ENCODE measurements around the gene CCDC91.

The CCDC91 gene

GRCh38 chr12:28550757-28551704 is 360.8 kb downstream of the CCDC91 start:
- DNase-seq, result no peak

DNA sequence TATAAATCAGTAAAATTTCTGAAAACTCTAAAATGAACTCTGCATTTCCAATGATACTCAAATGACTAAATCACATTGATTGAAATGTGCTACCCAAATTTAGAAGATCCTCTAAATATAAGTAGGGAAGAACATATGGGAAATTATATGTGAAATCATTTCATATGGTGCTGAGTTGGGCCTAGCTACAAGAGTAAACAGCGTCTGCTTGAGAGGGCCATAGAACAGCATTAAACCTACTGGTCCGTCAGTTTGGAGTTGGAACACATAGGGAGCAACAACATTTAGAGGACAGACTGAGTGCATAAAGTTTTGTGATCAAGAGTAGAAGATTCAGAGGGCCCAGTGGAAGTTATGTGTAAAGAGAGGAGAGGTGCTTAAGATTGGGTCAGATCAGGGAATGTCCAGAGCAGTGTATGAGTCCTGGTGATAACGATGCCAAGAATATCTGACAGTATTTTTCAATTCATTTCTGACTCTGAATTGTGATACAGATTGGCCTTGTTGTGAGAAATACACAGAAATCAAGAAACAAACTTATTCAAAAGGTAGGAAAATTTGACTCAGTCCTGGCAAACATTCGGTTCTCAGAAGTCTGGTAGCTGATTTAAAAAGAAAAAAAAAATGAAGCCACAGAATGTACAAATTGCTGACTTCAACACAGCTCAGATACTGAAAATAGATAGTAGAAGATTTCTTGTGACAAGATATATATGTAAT is 362.2 kb downstream of the CCDC91 start:
- no peak for DNase-seq

GRCh38 chr12:28555748-28556147 is 365.5 kb downstream of the CCDC91 start:
- no peak for DNase-seq

DNA sequence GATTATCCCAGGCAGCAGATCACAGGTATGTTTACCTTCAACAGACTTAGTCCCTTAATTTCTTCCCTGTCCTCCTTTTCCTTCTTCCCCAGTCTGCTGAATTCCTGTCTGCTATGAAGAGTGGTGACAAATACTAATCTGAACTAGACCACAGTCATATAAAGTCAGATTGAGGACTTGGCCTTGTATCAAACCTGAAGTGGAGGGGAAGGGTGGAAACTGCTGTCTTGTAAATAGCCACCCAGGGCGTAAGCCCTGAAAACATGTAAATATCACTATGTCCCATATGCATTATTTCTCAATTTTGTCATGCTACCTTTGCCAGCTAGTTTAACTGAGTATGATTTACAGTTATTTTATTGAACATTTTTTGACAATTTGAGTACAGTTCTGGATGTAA is 368.0 kb downstream of the CCDC91 start:
- no peak for DNase-seq

GRCh38 chr12:28563286-28563685 is 373.0 kb downstream of the CCDC91 start:
- no peak for DNase-seq

- no peak for DNase-seq
These were observed 373.7 kb downstream of the CCDC91 start for GRCh38 chr12:28563936-28564335.

GRCh38 chr12:28568118-28568517 is 377.9 kb downstream of the CCDC91 start:
- no peak for DNase-seq

DNA sequence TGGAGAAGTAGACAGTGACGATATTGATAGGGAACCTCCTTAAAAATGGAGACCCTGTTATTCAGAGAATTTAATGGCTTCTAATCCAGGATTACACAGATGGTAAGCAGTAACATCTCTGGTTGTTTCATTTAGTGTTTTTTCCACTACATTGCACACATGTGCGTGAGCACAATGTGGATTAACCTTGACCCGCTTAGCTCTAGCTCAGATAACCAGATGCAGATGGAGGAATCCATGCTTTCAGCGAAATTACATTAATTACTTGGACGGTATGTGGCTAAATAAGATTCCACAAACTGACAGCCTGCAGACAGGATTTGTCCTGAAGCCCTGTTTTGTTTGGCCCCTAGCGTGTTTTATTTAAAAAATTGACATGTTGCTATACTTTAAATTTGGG is 378.4 kb downstream of the CCDC91 start:
- no peak for DNase-seq

- DNase-seq, result no peak
These were observed 379.6 kb downstream of the CCDC91 start for GRCh38 chr12:28569698-28570411.

DNA sequence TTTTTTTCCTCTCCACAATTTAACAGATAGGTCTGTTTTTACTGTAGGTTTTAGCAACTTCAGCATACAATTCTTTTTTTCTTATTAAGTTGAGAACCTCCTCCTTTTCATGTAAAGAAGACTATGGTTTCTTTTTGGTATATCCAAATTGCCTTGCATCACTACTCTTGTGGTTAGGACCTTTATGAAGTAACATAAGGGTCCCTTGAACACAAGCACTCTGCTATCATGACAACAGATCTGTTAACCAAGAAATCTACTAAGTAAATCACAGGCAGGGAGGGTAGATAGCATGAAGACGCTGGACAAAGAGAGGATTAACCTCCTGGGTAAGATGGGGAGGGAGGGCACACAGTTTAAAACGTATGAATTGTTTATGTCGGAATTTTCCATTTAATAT is 380.6 kb downstream of the CCDC91 start:
- no peak for DNase-seq

GRCh38 chr12:28574746-28575592 is 384.7 kb downstream of the CCDC91 start:
- no peak for DNase-seq

DNA sequence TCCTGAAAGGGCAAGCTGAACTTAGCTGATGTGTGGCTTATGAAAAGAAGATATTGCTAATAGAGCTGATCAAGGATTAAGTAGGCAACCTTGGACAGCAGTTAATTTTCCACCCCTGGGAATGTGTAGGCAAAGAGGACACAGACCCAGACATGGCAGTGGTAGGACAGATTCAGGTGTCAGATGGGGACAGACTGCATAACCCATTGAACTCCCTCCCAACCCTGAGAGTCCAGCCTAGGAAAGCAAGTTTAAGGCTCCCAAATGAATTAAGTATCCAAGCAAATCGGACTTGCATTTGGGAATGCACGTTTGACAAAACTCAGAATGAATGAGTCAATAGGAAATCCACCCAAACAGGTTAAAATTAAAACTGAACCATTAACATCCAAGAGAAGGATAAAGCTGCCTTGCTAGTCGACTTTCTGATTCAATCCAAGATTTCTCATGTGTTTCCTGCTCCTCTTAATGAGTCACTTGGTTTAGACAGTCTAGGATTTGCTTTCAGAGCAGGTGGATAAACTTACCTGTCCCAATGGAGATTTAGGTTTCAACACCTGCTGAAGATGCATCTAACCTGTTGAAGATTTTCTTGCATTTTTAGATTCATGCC is 385.4 kb downstream of the CCDC91 start:
- DNase-seq, result no peak

DNA sequence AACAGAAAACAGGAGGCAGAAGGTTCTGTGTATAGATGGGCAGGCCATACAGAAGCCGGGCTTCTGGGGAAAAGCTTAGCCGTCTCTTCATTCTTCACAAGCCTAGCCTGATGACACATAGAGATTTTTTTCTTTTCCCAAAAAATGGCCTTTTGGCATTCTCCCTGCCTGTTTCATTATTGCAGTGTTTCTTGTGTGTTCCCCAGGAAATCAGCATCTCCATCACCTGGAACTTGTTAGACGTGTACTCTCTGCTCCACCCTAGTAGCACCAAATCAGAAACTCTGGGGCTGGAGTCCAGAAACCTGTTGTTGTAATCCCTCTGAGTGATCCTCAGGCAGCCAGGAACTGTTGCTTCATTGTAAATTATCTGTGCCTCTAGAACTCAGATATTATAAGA is 388.1 kb downstream of the CCDC91 start:
- no peak for DNase-seq

DNA sequence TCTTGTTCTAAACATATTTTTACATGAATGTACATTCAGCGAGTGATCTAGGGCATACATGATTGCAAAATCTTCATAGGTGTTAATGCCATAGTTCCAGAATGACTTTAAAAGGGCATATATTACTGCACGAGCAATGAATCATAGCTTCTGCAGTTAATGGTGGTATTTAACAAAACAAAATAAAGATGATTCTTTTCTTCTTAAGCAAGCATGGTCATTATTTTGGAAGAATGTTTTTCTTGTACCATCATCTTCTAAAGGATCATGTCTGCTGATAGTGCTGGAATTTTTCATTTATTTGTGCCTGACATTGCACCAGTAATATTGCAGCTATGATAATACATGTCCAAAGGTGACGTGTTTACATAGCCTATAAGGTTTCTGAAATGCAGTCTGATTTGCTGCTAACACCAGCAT is 388.6 kb downstream of the CCDC91 start:
- DNase-seq, result no peak

- DNase-seq, result no peak
These were observed 392.6 kb downstream of the CCDC91 start for GRCh38 chr12:28582672-28583376.

DNA sequence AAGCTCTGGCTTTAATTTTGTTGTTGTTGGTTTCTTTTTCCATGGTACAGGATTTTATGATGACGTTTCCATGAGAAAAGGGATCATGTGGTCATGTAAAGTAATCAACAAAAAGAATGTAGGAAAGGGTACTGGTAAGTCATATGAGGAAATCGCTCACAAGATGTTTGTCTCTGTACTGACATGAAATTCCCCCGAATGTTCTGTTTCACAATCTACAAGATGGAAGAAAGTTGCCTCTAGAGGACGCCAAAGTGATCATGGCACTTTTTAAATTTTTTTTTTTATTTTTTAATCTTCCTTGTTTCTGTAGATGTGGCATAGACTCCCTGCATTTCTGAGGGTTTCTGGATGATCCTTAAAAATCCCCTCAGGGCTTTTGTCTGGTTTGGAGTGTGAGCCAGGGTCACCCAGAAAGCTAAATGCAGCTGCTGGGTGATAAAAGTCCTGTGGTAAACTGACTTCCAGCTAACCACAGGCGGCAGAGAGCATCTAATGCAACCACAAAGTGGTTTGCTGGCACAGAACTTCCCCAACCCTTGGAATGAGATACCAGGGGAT is 393.5 kb downstream of the CCDC91 start:
- DNase-seq, result no peak

GRCh38 chr12:28585146-28585545 is 394.9 kb downstream of the CCDC91 start:
- DNase-seq, result no peak

DNA sequence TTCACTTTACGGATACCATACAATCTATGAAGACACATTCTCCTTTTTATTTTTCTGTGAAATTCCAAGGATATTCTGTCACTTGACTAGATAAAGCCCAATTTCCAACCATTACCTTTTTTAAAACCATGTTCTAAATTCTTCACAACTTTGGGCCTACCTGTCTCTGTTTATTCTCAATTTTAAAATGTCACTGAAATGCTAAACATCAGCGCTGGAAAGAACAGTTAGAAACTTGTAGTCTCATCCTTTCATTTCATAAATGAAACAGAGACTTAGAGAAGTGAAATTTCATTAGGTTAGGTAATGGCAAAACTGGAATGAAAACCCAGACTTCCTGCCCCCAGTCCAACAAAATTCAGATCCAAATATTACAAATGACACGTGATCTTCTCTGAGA is 396.2 kb downstream of the CCDC91 start:
- no peak for DNase-seq

GRCh38 chr12:28591831-28592230 is 401.6 kb downstream of the CCDC91 start:
- no peak for DNase-seq
